Epithelial cell of esophagus (primary cell): Measurements from ENCODE around the gene SZT2.
"Not testable (repeated sequence)": the region's sequence is repeated elsewhere in the genome, so short reads cannot be mapped to it uniquely, and the experiment has no call there.

Experiments
- DNase-seq: peaks from one replicate; pipeline ENCODE4 v3.0.0; 2010; ENCODE audit warnings: low read depth
- H3K4me3 ChIP-seq: 2 replicates; pipeline ENCODE4 v1.5.1; 2011; ENCODE audit warnings: mild to moderate bottlenecking, low read length, control low read depth
- TF ChIP-seq, protein P1 (sequence below): IDR thresholded peaks from 2 replicates; pipeline ENCODE4 v1.5.1; 2011; ENCODE audit warnings: low read depth, mild to moderate bottlenecking, low read length, control low read depth, inconsistent platforms; ENCODE audit not compliant: insufficient read depth; ENCODE audit errors: missing control alignments

The SZT2 gene

DNA sequence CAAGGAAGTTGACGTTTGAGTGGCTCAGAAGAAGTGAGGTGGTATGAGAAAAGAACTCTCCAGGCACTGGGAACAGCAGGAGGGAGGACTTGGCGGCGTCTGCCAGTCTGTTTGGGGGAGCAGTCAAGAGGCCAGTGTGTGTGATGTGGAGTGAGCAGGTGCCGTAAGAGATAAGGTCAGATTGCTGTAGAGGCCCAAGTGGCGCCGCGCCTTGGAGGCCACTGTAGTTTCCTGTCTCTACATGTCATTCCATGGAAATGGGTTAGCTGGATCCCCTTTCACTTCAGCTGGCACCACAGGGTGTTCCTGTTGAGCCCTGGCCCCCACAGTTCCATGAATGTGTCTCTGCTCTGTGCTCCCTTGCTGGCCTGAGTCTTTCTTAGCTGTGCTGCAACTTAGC, 105.5 kb downstream of the SZT2 start:
- TF ChIP-seq, protein P1, sequence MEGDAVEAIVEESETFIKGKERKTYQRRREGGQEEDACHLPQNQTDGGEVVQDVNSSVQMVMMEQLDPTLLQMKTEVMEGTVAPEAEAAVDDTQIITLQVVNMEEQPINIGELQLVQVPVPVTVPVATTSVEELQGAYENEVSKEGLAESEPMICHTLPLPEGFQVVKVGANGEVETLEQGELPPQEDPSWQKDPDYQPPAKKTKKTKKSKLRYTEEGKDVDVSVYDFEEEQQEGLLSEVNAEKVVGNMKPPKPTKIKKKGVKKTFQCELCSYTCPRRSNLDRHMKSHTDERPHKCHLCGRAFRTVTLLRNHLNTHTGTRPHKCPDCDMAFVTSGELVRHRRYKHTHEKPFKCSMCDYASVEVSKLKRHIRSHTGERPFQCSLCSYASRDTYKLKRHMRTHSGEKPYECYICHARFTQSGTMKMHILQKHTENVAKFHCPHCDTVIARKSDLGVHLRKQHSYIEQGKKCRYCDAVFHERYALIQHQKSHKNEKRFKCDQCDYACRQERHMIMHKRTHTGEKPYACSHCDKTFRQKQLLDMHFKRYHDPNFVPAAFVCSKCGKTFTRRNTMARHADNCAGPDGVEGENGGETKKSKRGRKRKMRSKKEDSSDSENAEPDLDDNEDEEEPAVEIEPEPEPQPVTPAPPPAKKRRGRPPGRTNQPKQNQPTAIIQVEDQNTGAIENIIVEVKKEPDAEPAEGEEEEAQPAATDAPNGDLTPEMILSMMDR: no peak
- no peak for DNase-seq
- H3K4me3 ChIP-seq: no peak overlapping the region

DNA sequence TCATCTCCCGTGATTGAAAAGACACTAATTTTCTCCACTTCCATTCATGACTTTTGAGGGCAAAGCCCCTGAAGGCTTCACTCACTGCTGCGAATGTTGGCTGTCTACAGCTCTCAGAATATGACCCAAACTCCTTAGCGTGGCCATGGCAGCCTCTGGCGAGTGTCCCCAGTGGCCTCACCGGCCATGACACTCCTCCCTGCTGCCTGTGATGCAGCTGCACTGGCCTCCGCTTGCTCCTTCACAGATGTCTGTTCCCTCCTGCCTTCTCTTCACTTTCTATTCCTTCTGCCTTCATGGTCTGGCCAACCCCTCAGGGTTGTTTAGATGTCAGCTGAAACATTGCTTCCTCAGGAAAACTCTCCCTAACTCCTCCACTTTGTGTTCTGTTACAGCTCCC, 110.2 kb downstream of the SZT2 start:
- no peak overlapping the region for H3K4me3 ChIP-seq
- TF ChIP-seq, protein P1: no peak
- no peak for DNase-seq

DNA sequence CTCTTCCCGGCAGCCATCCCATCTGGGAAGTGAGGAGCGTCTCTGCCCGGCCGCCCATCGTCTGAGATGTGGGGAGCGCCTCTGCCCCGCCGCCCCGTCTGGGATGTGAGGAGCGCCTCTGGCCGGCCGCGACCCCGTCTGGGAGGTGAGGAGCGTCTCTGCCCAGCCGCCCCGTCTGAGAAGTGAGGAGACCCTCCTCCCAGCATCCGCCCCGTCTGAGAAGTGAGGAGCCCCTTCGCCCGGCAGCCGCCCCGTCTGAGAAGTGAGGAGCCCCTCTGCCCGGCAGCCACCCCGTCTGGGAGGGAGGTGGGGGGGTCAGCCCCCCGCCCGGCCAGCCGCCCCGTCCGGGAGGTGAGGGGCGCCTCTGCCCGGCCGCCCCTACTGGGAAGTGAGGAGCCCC, 112.1 kb downstream of the SZT2 start:
- not testable (repeated sequence) for H3K4me3 ChIP-seq

DNA sequence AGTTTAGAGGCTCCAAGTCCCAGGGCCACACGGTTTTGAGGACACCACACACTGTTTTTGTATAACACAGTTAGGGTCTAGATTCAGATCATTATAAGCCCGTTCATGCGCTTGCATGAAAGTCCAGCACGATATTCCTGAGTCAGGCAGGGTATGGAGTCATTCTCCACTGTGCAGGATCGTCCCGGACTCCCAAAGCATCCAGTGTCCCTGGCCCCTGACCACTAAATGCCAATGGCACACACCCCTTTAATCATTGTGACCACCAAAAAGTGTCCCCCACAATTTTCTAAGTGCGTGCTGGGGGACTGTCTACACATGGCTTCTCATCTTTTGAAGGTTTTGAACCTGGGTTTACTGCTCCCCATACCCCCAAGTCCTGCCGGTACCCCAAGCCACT, 113.8 kb downstream of the SZT2 start:
- TF ChIP-seq, protein P1: no peak
- no peak for DNase-seq
- H3K4me3 ChIP-seq: no peak overlapping the region

More for the DNA sequence above, 112.1 kb downstream of the SZT2 start:
- DNase-seq: not testable (repeated sequence)
